Measurements from ENCODE around the gene C1orf74.

The C1orf74 gene

DNA sequence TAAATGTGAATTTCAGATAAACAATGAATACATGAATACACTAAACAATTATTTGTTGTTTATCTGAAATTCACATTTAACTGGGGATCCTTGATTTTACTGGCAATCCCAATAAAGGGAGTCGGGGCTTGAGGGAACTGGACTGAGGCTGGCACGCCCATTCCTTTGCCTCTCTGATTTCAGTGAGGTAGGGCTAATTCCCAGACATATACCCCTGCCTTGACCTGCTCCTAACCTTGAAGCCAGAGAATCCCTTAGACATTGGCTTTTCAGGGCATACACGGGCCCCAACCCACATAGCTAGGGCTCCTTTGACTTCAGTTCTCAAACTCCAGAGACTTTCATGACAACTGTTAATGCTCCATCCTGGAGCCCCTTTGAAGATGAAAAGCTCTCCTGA, 32.6 kb upstream of the C1orf74 start:
- no peak for TF ChIP-seq TARDBP (IDR thresholded peaks at IDR 0.05)
- no peak for TF ChIP-seq LEF1 (IDR thresholded peaks at IDR 0.05; ENCODE audit: borderline replicate concordance)
- no peak for TF ChIP-seq SP1 (IDR thresholded peaks at IDR 0.05)
- no peak for TF ChIP-seq SUZ12 (IDR thresholded peaks at IDR 0.05)
- no peak for TF ChIP-seq BHLHE40 (IDR thresholded peaks at IDR 0.05; ENCODE audit: borderline replicate concordance)
- no peak for TF ChIP-seq ZNF384 (IDR thresholded peaks at IDR 0.05)
- no peak for TF ChIP-seq L3MBTL2 (conservative IDR thresholded peaks at IDR 0.05)
- TF ChIP-seq, protein P1, sequence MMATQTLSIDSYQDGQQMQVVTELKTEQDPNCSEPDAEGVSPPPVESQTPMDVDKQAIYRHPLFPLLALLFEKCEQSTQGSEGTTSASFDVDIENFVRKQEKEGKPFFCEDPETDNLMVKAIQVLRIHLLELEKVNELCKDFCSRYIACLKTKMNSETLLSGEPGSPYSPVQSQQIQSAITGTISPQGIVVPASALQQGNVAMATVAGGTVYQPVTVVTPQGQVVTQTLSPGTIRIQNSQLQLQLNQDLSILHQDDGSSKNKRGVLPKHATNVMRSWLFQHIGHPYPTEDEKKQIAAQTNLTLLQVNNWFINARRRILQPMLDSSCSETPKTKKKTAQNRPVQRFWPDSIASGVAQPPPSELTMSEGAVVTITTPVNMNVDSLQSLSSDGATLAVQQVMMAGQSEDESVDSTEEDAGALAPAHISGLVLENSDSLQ (IDR thresholded peaks at IDR 0.05) = no peak
- no peak for TF ChIP-seq FOXA1 (IDR thresholded peaks at IDR 0.05)
- no peak for TF ChIP-seq FOXK2 (IDR thresholded peaks at IDR 0.05)
- no peak for TF ChIP-seq NFRKB (IDR thresholded peaks at IDR 0.05)
- no peak for TF ChIP-seq HDGF (IDR thresholded peaks at IDR 0.05; ENCODE audit: borderline replicate concordance)
- TF ChIP-seq ELF4 (IDR thresholded peaks at IDR 0.05) = no peak
- TF ChIP-seq CTBP1 (IDR thresholded peaks at IDR 0.05; ENCODE audit: borderline replicate concordance) = no peak
- no peak for TF ChIP-seq FOXM1 (IDR thresholded peaks at IDR 0.05; ENCODE audit: borderline replicate concordance)
- no peak for TF ChIP-seq ARNT (IDR thresholded peaks at IDR 0.05)
- ChIA-PET CTCF (interaction anchor here (1.2 kb wide), 1 partner anchor 10 kb away, joined by 3 read pairs; no protein-coding TSS in a partner anchor), POLR2A (interaction anchor here (1.5 kb wide), 1 partner anchor 11 kb away, joined by 4 read pairs; the partner anchor contains the start of gene UTP25)
- DNase-seq (ENCODE audit: extremely low spot score) = no peak

DNA sequence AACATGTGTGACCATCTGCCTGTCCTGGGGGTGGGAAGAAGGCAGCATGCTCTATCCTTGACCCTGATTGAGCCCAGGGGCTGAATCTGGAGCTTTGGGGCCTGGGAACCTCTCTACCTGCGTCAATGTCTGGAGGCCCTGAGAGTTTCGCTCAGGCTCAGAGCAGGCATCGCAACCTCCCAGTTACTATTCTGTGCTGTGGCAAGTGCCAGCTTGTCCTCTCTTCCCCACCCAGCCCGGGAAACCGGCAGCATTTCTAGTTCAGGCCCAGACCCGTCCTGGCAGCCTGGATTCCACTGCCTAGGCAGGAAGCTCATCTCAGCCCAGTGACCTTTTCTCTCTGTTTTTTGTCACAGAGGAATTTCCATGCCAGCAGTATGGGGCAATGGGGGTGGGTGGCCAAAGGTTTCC, 31.6 kb upstream of the C1orf74 start:
- ChIA-PET CTCF (interaction anchor here (1.2 kb wide), 1 partner anchor 11 kb away, joined by 3 read pairs; no protein-coding TSS in a partner anchor), POLR2A (interaction anchor here (1.0 to 1.5 kb wide), 3 partner anchors 10 to 31 kb away, joined by 3 to 4 read pairs (median 3); partner anchors contain the start of genes C1orf74, IRF6 and UTP25)
- TF ChIP-seq, protein P1 (IDR thresholded peaks at IDR 0.05) = no peak
- no peak for TF ChIP-seq ELF4 (IDR thresholded peaks at IDR 0.05)
- no peak for TF ChIP-seq SUZ12 (IDR thresholded peaks at IDR 0.05)
- TF ChIP-seq SP1 (IDR thresholded peaks at IDR 0.05) = no peak
- TF ChIP-seq TARDBP (IDR thresholded peaks at IDR 0.05) = no peak
- DNase-seq (ENCODE audit: extremely low spot score) = no peak

DNA sequence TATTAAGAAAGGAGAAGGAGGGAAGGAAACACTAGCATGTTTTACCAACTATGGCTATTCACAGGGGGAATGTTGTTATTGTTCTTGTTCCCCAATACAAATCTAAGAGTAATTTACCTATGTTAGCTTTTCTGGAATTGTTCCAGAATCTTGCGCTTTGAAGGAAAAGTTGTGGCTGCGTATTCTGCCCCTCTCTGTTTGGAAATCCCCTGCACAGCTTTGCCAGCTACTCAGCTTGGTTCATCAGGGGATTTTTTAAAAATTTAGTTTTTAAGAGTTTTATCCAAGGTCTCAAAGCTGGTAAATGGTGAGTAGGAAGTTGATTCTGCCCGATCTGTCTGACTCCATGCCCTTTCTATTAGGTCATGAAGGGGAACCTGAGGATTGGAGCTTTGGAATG, 31.1 kb upstream of the C1orf74 start:
- ChIA-PET CTCF (interaction anchor here (0.6 kb wide), 1 partner anchor 9 kb away, joined by 5 read pairs; no protein-coding TSS in a partner anchor), POLR2A (interaction anchor here (0.7 to 1.5 kb wide), 4 partner anchors 10 to 31 kb away, joined by 3 to 4 read pairs (median 3); partner anchors contain the start of genes C1orf74, IRF6 and UTP25)
- TF ChIP-seq NFRKB (IDR thresholded peaks at IDR 0.05) (no peak), LEF1 (IDR thresholded peaks at IDR 0.05; ENCODE audit: borderline replicate concordance) (no peak)
- DNase-seq (ENCODE audit: extremely low spot score) = no peak

DNA sequence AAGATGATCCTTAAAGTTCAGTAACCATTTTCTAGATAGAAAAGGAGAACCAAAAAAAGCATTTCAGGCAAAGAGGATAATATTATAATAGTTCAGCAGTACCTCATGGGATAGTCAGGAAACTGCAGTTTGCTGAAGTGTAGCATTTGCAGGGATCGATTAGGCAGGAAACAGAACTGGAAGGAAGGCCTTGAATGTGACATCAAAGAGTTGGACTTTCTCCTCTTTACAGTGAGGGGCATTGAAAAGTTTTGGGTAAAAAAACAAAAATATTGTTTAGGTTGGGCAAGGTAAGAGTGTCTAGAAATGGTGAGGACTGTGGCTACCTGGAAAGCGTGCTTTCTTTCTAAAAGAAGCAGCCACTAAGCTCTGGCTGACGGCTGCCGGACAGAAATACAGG, 29.5 kb upstream of the C1orf74 start:
- ChIA-PET POLR2A (no interaction called here), CTCF (interaction anchor here (1.7 kb wide), 1 partner anchor 9 kb away, joined by 11 read pairs; no protein-coding TSS in a partner anchor)
- TF ChIP-seq SP1 (IDR thresholded peaks at IDR 0.05) (no peak), FOXA1 (IDR thresholded peaks at IDR 0.05) (no peak), CTBP1 (IDR thresholded peaks at IDR 0.05; ENCODE audit: borderline replicate concordance) (no peak), ARNT (IDR thresholded peaks at IDR 0.05) (no peak), L3MBTL2 (conservative IDR thresholded peaks at IDR 0.05) (no peak), SUZ12 (IDR thresholded peaks at IDR 0.05) (no peak), ELF4 (IDR thresholded peaks at IDR 0.05) (no peak)
- DNase-seq (ENCODE audit: extremely low spot score) = no peak

DNA sequence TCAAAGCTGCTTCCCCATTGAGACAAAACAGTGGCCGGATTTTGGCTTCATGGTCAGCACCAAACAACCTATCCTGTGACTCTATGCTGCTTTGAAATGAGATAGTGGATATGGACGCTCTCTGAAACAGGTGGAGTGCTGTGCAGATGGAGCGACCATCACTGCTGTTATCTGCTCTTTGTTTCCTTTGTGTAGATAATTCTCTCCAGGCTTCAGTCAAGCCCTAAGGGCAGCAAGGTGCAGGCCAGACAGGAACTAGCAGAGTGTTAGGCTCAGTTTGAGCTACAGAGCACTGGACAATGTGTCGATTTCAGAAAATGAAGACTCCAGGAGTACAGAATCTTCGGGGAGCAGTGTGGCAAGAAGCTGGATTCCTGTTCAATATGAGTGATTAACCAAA, 26.4 kb upstream of the C1orf74 start:
- ChIA-PET CTCF (interaction anchor here (1.9 kb wide), 1 partner anchor 12 kb away, joined by 9 read pairs; no protein-coding TSS in a partner anchor), POLR2A (interaction anchor here (1.1 kb wide), 1 partner anchor 17 kb away, joined by 3 read pairs; the partner anchor contains the start of gene UTP25)
- no peak for TF ChIP-seq FOXK2 (IDR thresholded peaks at IDR 0.05)
- no peak for TF ChIP-seq FOXA1 (IDR thresholded peaks at IDR 0.05)
- TF ChIP-seq ARNT (IDR thresholded peaks at IDR 0.05) = no peak
- no peak for TF ChIP-seq CTBP1 (IDR thresholded peaks at IDR 0.05; ENCODE audit: borderline replicate concordance)
- no peak for TF ChIP-seq LEF1 (IDR thresholded peaks at IDR 0.05; ENCODE audit: borderline replicate concordance)
- DNase-seq (ENCODE audit: extremely low spot score) = no peak

DNA sequence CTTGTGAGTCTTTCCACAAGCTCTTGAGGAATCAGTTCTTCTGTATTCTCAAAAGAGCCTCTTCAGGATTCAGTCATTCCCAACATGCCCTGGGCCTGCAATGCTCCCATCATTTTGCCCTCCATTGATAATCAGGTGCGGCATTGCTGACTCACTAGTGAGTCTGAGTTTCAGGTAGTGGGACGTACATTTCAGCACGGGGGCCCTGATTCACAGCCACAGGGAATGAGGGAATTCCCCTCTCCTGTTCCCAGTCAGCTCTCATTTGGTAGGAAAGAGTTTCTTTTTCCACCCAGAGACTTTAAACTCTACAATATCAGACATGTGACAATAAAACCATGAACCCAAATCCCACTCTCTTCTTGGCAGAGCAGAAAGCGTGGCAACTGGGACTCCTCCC, 25.3 kb upstream of the C1orf74 start:
- ChIA-PET POLR2A (no interaction called here), CTCF (no interaction called here)
- TF ChIP-seq, protein P1 (IDR thresholded peaks at IDR 0.05) = no peak
- DNase-seq (ENCODE audit: extremely low spot score) = no peak

DNA sequence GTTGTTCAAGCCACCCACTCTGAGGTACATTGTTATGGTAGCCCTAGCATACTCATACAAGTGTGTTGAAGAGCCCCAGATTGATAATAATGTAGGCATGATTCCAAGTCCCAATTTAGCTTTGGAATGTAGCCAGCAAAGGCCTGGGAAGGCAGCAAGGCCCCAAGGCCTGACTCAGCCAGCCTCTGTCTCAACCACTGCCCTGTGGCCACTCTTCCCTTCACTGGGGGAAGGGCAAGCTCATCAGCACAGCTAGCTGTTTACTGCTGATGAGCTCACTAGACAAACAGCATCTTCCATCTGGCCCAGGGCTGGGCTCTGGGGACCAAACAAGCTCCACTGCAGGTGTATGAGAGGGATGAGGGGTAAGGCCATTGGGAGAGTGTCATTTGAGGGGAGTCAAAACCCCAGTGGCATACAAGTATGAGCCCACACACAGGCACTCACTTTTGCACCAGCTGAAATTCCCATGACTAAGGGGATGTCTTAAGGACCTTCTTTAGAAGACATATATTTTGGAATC, 23.8 kb upstream of the C1orf74 start:
- ChIA-PET POLR2A (interaction anchor here (0.6 to 2.2 kb wide), 3 partner anchors 15 to 24 kb away, joined by 3 to 9 read pairs (median 3); partner anchors contain the start of genes C1orf74 and UTP25), CTCF (interaction anchor here (0.6 to 1.2 kb wide), 2 partner anchors 15 to 19 kb away, joined by 4 to 5 read pairs; no protein-coding TSS in a partner anchor)
- DNase-seq (ENCODE audit: extremely low spot score) = no peak
- TF ChIP-seq, protein P1 (IDR thresholded peaks at IDR 0.05) = no peak
- TF ChIP-seq ARNT (IDR thresholded peaks at IDR 0.05) (no peak), BHLHE40 (IDR thresholded peaks at IDR 0.05; ENCODE audit: borderline replicate concordance) (no peak)
